ENCODE measurements around the gene SGPP1.
"Not testable (repeated sequence)": the region's sequence is repeated elsewhere in the genome, so short reads cannot be mapped to it uniquely, and the experiment has no call there.

Gene SGPP1, protein sequence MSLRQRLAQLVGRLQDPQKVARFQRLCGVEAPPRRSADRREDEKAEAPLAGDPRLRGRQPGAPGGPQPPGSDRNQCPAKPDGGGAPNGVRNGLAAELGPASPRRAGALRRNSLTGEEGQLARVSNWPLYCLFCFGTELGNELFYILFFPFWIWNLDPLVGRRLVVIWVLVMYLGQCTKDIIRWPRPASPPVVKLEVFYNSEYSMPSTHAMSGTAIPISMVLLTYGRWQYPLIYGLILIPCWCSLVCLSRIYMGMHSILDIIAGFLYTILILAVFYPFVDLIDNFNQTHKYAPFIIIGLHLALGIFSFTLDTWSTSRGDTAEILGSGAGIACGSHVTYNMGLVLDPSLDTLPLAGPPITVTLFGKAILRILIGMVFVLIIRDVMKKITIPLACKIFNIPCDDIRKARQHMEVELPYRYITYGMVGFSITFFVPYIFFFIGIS

DNA sequence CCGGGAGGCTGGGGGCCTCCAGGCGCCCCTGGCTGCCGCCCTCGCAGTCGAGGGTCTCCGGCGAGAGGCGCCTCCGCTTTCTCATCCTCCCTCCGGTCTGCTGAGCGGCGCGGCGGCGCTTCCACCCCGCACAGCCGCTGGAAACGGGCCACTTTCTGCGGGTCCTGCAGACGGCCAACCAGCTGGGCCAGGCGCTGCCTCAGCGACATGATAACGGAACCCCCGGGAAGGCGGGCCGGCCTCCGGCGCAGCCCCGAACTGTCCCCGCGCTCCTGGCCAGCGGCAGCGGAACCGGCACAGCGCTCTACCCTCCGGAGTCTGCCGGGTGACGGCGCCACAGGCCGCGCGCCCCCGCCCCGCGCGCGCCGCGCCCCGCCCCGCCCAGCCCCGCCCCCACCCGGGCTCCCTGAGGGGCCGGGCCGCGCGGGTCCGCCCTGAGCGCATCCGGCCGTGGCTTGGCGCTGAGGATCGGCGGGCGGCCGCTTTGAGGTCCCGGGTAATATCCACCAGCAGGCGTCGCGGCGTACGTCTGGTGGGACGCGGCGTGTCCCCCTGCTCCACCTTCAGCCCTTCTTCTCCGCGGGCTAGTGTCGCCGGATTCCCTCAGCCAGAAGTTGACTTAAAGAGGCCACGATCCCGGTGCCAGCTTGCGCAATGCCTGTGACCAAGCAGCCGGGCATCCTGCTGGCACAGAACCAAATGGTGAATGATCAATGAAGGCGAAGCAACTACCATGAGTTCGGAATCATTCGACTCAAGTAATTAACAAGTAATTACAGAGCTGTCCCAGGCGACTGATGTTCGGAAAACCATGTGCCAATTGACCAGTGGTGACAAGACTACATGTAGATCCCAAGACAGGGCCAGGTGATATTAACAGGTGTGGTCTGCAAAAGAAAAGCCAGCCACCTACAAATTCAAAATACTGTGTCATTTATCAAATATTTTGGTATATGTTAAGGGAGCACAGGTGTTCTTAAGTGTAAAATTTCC is at the start of gene SGPP1:
Gene SGPP1, minus strand, starts transcription at position 330 of the 993 bp plus-strand sequence. Its CDS starts 121 bp downstream, at position 209.
- peak; percentile 42 to 62 for DNase-seq

DNA sequence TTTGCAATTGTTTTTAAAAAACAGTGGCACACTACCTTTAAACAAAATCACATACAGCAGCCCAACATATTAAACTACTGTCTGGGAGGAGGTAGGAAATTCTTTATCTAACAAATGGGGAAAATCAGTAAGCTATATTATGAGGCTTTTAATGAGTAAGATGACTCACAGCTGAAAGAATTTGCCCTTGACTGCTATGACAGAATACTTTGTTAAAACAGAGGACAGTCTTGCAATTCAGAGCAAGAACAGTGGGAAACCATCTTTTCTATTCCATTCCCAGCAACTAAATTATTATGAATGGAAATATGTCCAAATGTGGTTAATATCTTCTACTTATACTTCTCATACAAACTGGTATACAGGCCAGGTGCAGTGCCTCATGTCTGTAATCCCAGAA is 49.2 kb upstream of the SGPP1 start:
- DNase-seq = no peak

DNA sequence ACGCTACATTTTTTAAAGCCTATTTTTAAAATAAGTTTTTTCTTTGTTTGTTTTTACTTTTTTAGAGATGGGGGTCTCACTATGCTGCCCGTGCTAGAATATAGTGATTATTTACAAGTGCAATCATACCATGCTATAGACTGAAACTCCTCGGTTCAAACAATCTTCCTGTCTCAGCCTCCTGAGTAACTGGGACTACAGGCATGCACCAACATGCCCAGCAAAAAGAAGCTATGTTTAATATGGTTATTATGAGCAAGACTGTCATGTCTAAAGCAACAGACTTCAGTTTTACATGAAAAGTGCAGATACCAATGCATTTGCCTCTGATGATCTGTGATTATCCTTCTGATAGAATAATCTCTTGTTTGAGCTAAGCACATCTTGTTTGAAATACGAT is 45.6 kb upstream of the SGPP1 start:
- no peak for DNase-seq

DNA sequence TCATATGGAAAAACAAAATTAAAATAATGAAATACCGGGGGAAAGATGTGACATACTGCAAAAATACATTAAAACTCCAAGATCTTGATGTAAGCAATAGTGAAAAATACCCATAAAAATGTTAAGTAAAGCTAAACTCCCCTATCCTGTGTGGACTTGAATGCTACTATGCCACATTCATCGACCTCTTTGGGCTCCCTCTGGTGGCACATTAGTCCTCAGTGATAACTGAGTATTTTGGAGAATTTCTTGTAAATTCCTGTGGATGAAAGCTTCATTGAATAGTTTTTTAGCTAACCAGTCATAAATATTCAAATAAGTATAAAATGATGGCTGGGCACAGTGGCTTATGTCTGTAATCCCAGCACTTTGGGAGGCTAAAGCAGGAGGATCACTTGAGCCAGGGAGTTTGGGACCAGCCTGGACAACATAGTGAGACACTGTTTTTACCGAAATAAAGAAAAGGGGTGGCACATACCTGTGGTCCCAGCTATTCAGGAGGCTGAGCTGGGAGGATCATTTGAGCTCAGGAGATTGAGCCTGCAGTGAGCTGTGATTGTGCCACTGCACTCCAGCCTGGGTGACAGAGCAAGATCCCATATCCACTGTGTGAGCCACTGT is 42.4 kb upstream of the SGPP1 start:
- DNase-seq = peak in 1 of 2 experiments; percentile 34

DNA sequence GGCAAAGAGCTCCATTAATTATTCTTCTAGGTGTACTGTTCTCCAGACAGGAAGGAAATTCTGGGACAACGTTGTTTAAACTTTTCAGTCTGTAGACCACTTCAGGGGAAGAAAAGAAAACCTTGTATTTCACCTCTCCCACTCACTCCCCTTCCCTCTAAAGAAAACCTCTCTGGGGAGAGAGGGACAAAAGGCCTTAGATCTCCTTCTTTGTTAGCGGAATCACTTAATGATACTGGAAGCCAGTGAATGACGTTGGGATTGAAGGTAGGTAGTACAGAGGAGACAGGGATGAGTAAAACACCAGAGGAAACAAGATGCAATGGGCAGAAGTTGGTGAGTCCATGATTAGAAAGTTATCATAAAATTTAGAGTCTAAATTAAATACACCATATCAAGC is 38.7 kb upstream of the SGPP1 start:
- DNase-seq = no peak

DNA sequence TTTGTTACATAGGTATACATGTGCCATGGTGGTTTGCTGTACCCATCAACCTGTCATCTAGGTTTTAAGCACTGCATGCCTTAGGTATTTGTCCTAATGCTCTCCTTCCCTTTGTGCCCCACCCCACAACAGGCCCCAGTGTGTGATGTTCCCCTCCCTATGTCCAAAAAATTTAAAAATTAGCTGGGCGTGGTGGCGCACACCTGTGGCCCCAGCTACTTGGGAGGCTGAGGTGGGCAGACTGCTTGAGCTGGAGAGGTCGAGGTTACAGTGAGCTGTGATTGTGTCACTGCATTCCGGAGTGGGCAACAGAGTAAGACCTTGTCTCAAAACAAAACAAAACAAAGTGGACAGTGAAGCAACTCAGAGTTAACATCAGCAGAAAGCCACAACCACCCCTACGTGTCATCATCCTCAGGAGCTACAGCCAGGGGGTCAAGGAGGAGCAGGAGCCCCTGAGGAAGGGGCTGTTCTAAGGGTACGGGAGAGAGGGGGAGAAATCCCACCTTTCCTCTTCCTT is 36.8 kb upstream of the SGPP1 start:
- DNase-seq = no peak

DNA sequence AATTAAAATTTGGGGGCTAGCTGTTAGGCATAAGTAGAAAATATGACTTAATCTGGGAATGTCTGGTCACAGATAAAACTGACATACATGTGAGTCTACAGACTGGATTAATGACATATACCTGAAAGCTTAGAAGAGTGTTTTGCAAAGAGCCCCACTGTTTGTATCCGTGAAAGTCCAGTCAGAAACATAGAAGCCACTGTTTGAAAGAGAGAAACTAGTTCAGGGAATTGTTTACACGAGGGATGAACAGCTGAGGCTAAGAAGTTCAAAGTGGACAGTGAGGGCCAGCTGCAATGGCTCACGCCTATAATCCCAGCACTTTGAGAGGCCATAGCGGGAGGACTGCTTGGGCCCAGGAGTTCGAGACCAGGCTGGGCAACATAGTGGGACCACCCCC is 36.2 kb upstream of the SGPP1 start:
- DNase-seq = no peak

DNA sequence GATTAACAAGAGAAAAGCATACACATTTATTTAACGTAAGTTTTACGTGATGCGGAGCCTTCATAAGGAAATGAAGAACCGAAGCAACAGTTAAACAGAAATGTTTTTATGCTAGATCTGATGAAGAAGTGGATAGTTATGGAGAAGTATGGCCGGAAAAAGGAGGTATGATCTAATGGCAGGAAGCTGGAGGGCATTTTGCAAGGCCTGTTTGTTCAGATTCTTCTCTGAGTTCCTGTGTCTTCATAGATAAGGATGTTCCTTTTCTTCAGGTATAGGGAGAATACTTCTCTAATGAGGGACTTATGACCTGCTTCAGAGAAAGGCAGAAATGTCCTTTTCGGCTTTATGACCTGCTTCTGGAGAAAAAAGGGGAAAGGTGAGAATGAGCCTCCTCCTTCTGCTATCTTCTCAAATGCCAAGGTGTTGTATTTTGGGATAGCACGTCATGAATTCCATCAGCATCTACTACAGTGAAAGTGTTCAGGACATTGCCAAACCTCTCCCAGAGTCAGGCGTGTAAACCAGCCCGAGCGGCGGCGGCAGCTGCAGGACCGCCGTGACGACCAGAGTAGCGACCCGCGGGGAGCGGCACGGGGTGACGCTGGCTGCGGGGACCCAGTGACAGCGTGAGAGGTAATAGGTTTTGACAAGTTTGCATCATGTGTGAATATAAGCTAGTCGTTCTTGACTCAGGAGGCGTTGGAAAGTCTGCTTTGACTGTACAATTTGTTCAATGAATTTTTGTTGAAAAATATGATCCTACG is 33.7 kb upstream of the SGPP1 start:
- DNase-seq = no peak

DNA sequence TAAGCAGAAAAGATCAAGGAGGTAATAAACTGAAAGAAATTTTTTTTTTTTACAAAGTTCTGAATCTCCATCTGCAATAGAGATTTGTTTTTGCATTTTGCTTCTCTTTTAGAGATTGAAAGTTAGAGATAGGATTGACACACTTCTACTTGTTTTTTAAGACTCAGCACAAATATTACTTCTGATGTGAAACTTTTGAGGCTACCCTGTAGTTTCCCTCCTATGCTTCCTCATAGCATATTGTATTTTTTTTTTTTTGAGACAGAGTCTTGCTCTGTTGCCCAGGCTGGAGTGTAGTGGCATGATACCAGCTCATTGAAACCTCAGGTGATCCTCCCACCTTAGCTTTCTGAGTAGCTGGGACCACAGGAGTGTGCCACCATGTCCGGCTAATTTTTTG is 32.1 kb upstream of the SGPP1 start:
- DNase-seq = no peak

DNA sequence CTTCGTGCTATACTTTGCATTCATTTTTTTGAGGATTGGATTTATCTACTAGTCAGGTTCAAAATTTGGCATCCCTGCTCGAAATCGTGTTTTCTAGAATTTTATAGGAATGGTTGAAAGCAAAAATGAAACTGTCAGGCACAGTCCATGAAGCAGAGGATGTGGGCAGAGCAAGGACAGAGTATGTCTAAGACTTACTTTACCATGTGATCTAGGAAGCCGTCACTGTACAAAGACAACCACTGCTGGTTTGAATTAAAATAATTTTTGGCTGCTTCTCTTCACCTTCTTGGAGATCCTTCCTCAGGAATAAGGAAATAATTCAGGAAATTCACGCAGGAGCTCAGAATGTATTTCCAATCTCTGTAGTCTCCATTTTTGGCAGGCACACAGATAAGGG is 31.6 kb upstream of the SGPP1 start:
- DNase-seq = no peak

DNA sequence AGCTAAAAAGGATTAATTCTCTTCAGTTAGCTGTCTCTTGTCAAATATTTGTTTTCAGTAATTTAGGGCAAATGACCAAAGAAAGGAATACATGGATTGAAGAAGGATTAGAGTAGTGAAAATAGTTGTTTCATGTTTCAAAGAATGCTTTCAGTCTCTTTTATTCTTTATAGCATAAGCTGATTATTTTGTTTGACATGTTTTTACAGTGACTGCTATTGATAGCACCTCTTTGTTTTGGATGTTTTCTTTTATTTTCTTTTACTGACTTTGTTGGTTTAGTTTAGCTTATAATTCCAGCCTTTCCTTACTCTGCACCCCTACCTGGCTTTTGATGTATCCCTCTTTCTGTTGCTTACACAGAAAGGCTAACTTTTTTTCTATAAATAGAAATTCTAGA is 29.3 kb upstream of the SGPP1 start:
- no peak for DNase-seq

DNA sequence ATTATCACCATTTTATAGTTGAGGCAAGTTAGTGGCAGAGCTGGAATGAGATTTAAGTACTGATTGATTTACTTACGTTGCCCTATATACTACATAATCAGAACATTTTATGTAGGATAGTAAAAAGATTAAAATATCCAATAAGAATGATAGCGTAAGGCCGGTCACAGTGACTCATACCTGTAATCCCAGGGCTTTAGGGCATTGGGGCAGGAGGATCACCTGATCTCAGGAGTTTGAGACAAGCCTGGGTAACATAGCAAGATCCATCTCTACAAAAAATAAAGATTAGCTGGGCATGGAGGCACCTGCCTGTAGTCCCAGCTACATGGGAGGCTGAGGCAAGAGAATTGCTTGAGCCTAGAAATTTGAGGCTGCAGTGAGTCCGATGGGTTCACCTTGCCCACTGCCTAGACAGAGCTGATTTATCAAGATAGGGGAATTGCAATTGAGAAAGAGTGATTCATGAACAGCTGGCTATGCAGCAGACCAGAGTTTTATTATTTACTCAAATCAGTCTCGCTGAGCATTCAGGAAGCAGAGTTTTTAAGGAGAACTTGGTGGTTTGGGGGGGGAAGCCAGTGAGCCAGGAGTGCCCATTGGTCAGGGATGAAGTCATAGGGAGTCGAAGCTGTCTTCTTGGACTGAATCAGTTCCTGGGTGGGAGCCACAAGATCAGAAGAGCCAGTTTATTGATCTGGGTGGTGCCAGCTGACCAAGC is 24.7 kb upstream of the SGPP1 start:
- no peak for DNase-seq

DNA sequence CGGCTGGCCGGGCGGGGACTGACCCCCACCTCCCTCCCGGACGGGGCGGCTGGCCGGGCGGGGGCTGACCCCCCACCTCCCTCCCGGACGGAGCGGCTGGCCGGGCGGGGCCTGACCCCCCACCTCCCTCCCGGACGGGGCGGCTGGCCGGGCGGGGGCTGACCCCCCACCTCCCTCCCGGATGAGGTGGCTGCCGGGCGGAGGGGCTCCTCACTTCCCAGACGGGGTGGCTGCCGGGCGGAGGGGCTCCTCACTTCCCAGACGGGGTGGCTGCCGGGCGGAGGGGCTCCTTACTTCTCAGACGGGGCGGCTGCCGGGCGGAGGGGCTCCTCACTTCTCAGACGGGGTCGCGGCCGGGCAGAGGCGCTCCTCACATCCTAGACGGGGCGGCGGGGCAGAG is 23.2 kb upstream of the SGPP1 start:
- not testable (repeated sequence) for DNase-seq

DNA sequence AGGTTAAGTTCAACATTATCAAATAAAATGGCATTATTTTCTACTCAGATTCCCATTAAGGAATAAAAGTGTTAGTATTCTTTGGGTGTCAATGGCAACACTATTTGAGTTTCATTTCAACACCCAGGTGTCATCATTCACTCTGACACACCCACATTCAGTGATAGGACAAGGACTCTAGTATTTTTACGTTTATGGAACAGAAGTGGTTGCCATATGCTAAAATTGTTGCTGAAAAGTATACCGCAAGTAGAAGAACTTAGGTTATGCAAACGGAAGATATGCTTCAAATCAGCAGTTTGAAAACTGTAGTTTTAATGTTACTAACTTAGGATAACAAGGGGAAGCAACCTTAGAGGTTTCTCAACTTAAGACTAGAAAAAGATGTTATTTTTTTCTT is 20.0 kb upstream of the SGPP1 start:
- no peak for DNase-seq

DNA sequence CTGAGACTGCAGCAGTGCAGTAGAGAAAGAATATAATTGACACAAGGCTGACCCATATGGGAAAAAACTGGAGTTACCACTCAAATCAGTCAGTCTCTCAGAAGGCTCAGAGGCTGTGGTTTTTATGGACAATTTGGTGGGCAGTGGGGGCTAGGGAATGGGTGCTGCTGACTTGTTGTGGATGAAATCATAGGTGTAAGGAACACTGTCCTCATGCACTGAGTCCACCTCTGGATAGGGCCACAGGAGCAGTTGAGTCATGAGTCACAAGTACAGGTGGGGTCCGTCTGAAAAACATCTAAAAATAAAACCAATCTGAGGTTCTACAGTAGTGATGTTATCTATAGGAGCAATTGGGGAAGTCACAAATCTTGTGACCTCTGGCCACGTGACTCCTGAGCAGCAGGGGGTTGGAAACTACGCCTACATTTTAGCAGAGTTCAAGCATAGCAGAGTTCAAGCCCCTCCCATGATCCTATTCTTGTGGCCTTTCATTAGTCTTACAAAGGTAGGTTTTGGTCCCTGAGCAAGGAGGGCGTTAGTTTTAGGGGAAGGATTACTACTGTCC is 18.1 kb upstream of the SGPP1 start:
- DNase-seq = no peak

DNA sequence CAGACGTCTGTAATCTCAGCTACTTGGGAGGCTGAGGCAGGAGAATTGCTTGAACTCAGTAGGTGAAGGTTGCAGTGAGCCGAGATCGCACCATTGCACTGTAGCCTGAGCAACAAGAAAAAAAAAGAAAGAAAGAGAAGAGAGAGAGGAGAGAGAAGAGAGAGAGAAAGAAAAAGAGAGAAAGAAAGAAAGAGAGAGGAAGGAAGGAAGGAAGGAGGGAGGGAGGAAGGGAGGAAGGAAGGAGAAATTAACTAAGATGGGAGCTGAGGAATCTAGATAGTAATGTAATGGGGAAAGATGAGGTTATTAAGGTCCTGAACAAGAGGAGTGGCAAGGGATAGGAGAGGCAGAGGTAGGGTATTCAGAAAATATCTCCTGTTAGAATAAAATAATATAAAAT is 17.4 kb upstream of the SGPP1 start:
- DNase-seq = no peak

DNA sequence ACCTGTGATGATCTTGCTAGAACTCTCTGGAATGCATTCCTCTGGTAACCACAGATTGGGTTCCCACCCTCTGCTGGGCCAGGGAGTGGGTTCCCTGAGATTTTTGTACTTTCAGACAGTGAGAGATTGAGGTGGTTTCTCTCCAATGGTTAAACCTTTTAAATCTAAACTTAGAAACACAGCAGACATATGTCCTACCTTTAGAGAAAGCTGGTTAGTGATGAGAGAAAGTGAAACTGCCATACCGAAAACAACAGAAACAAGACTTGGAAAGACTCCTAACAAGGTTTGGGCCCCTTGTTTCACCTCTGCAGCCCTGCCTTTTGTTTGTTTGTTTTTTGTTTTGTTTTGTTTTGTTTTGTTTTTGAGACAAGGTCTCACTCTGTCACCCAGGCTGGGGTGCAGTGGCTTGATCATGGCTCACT is 9.7 kb upstream of the SGPP1 start:
- no peak for DNase-seq

DNA sequence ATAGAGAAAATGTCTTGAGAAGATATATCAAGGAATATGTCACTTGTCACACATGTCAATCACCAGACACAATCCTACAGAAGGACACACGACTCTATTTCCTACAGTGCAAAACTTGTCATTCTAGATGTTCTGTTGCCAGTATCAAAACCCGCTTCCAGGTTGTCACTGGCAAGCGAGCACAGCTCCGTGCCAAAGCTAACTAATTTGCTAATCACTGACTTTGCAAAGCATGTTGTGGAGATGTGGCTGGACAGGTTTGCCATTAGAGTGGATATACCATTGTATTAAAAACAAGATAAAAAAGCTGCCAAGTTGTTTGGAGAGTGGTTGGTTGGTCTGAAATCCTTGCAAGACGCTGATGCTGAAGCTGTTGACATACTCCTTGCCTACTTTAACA is 7.9 kb upstream of the SGPP1 start:
- DNase-seq = no peak

DNA sequence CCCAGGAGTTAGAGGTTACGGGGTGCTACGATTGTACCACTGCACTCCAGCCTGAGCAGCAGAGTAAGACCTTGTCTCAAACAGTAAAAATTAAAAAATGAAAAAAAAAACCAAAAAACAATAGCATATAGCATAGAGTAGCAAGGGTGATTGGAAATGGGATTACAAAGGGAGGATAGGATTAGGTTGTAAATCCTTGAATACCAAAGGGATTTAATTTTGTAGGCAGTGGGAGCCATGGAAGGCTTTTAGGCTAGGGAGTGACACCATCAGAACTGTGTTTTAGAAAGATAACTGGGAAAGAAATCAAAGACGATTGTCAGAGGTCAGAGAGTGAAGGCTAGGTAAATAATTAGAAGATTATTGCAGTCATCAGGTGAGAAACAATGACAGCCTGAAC is 2.8 kb upstream of the SGPP1 start:
- no peak for DNase-seq

DNA sequence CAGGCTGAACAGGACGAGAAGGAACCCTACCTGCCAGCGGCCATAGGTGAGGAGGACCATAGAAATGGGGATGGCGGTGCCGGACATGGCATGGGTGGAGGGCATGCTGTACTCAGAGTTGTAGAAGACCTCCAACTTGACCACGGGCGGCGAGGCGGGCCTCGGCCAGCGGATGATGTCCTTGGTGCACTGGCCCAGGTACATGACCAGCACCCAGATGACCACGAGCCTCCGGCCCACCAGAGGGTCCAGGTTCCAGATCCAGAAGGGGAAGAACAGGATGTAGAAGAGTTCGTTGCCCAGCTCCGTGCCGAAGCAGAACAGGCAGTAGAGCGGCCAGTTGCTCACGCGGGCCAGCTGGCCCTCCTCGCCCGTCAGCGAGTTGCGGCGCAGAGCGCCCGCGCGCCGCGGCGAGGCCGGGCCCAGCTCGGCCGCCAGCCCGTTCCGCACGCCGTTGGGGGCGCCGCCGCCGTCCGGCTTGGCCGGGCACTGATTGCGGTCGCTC is 582 bp downstream of the SGPP1 start:
- peak in 1 of 2 experiments; percentile 42 for DNase-seq

DNA sequence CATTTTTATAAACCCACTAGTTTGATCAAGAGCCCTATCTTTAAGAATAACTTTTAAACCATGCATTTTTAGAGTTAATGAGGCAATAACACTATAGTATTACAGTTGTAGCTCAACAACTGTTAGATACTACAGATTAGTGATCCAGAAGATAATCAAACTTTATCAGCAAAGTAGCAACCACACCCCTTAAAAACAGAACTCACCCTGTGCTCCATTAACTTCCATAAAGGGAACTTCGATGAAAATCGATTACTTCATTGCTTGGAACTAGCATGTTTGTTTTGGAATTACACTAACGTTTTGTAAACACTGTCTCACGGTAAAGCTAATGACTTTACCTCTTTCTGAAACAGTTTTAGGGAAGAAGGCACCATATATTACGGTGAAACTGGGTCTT is 1.4 kb downstream of the SGPP1 start:
- no peak for DNase-seq
